BLaER1 (cell line): ENCODE measurements around the gene TMEM33.
"Not testable (repeated sequence)": the region's sequence is repeated elsewhere in the genome, so short reads cannot be mapped to it uniquely, and the experiment has no call there.

Experiments used
- H3K27ac ChIP-seq: shearing (Covaris generic); formaldehyde crosslinking; 2 replicates; pipeline ENCODE4 v1.8.1; 2022
- H3K27me3 ChIP-seq: shearing (Covaris generic); formaldehyde crosslinking; 2 replicates; pipeline ENCODE4 v1.8.1; 2022
- H3K36me3 ChIP-seq: shearing (Covaris generic); formaldehyde crosslinking; 2 replicates; pipeline ENCODE4 v1.8.1; 2022
- H3K4me1 ChIP-seq: shearing (Covaris generic); formaldehyde crosslinking; 2 replicates; pipeline ENCODE4 v1.8.1; 2022
- H3K4me2 ChIP-seq: shearing (Covaris generic); formaldehyde crosslinking; 2 replicates; pipeline ENCODE4 v1.8.1; 2022
- H3K4me3 ChIP-seq: shearing (Covaris generic); formaldehyde crosslinking; 2 replicates; pipeline ENCODE4 v1.8.1; 2022
- H3K9ac ChIP-seq: shearing (Covaris generic); formaldehyde crosslinking; 2 replicates; pipeline ENCODE4 v1.8.1; 2022
- H3K9me3 ChIP-seq: shearing (Covaris generic); formaldehyde crosslinking; 2 replicates; pipeline ENCODE4 v1.8.1; 2022
- H4K20me1 ChIP-seq: shearing (Covaris generic); formaldehyde crosslinking; 2 replicates; pipeline ENCODE4 v1.8.1; 2022
- Cebpa-rat ChIP-seq: shearing (Covaris generic); IDR thresholded peaks from 2 replicates; pipeline ENCODE4 v1.8.1; 2022

Gene TMEM33

DNA sequence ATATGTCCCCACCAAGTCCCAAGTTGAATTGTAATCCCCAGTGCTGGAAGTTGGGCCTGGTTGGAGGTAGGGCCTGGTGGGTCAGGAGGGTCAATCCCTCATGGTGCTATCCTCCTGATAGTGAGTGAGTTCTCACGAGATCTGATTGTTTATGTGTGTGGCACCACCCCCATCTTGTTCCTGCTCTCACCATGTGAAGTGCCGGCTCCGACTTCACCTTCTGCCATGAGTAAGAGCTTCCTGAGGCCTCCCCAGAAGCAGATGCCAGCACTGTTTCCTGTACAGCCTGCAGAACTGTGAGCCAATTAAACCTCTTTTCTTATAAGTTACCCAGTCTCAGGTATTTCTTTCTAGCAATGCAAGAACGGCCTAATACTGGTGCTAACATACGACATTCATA is 22.7 kb upstream of the TMEM33 start:
- no peak overlapping the region for H3K4me2 ChIP-seq
- H3K36me3 ChIP-seq = no peaks in the 10 kb centered on the region
- no peak overlapping the region for H3K27ac ChIP-seq
- H3K9ac ChIP-seq = no peak overlapping the region
- no peak for TF ChIP-seq Cebpa-rat
- H3K4me3 ChIP-seq = no peak overlapping the region
- no peaks in the 10 kb centered on the region for H4K20me1 ChIP-seq
- H3K4me1 ChIP-seq = no peaks in the 10 kb centered on the region
- H3K27me3 ChIP-seq = no peaks in the 10 kb centered on the region
- H3K9me3 ChIP-seq = no peaks in the 10 kb centered on the region

DNA sequence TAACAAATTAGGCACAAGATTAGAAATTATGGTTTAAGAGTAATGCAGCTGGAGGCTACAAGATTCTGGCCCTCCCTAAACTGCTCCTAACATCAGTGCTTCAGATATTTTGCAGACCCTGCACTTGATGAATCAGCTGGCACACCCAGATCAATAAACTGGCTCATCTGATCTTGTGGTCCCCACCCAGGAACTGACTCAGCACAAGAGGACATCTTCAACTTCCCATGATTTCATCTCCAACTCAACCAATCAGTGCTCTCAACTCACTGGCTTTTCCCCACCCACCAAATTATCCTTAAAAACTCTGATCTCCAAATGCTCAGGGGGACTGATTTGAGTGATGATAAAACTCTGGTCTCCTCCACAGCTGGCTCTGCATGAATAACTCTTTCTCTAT is 21.7 kb upstream of the TMEM33 start:
- Histone ChIP-seq H3K4me2 (no peak overlapping the region), H3K9ac (no peak overlapping the region), H3K4me1 (no peaks in the 10 kb centered on the region), H3K9me3 (no peaks in the 10 kb centered on the region), H3K36me3 (no peaks in the 10 kb centered on the region), H3K4me3 (no peak overlapping the region), H4K20me1 (no peaks in the 10 kb centered on the region), H3K27ac (no peak overlapping the region), H3K27me3 (no peaks in the 10 kb centered on the region)
- no peak for TF ChIP-seq Cebpa-rat

DNA sequence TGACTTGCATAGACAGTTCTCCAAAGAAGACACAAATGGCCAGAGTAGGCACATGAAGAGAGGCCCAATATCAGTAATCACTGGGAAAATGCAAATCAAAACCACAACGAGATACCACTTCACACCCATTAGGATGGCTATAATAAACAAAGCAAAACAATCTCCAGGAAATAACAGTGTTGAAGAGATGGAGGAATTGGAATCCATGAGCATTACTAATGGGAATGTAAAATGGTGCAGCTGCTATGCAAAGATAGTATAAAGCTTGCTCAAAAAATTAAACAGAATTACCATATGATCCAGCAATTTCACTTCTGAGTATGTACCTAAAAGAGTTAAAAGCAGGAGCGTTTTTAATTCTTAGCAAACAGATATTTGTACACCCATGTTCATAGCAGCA is 17.0 kb upstream of the TMEM33 start:
- no peaks in the 10 kb centered on the region for H4K20me1 ChIP-seq
- no peak overlapping the region for H3K9ac ChIP-seq
- no peaks in the 10 kb centered on the region for H3K4me1 ChIP-seq
- no peaks in the 10 kb centered on the region for H3K36me3 ChIP-seq
- no peaks in the 10 kb centered on the region for H3K27me3 ChIP-seq
- no peak overlapping the region for H3K27ac ChIP-seq
- no peak overlapping the region for H3K4me2 ChIP-seq
- H3K4me3 ChIP-seq = no peak overlapping the region
- peaks cover 30% of the 10 kb centered on the region for H3K9me3 ChIP-seq
- no peak for TF ChIP-seq Cebpa-rat

DNA sequence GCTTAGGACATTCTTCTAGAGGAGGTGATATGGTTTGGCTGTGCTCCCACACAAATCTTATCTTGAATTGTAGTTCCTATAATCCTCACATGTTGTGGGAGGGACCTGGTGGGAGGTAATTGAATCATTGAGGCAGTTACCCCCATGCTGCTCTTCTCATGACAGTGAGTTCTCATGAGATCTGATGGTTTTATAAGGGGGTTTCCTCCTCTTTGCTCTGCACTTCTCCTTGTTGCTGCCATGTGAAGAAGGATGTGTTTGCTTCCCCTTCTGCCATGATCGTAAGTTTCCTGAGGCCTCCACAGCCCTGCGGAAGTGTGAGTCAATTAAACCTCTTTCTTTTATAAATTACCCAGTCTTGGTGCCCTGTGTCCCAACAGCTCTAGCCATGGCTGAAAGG is 14.8 kb upstream of the TMEM33 start:
- not testable (repeated sequence) for H3K27ac ChIP-seq, H3K4me2 ChIP-seq, H3K36me3 ChIP-seq, H3K27me3 ChIP-seq, H4K20me1 ChIP-seq, H3K4me3 ChIP-seq, H3K9ac ChIP-seq, H3K4me1 ChIP-seq
- H3K9me3 ChIP-seq = peaks cover 34% of the 10 kb centered on the region

DNA sequence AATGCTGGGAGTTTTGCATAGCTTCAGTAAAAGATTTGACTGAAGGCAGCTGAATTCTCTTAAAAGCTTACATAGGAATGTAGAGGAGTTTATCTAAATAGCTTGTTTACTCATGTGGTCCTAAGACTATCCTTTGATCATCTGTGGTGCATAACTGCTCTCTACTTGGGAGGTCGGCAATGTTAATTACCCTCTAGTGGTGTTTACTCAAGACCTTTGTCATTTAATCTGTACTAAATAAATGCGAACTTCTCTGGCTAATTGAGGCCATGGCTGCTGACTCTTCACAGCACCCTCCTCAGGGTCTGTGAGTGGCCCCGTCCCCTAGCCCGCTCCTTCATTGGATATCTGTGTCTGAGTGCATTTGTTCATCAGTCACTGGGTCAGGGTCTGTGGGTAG is 13.8 kb upstream of the TMEM33 start:
- Histone ChIP-seq H3K4me1 (no peaks in the 10 kb centered on the region), H3K36me3 (no peaks in the 10 kb centered on the region), H4K20me1 (no peaks in the 10 kb centered on the region), H3K9ac (no peak overlapping the region), H3K27ac (no peak overlapping the region), H3K4me3 (no peak overlapping the region), H3K4me2 (no peak overlapping the region), H3K9me3 (peaks cover 34% of the 10 kb centered on the region), H3K27me3 (no peaks in the 10 kb centered on the region)
- TF ChIP-seq Cebpa-rat = no peak

DNA sequence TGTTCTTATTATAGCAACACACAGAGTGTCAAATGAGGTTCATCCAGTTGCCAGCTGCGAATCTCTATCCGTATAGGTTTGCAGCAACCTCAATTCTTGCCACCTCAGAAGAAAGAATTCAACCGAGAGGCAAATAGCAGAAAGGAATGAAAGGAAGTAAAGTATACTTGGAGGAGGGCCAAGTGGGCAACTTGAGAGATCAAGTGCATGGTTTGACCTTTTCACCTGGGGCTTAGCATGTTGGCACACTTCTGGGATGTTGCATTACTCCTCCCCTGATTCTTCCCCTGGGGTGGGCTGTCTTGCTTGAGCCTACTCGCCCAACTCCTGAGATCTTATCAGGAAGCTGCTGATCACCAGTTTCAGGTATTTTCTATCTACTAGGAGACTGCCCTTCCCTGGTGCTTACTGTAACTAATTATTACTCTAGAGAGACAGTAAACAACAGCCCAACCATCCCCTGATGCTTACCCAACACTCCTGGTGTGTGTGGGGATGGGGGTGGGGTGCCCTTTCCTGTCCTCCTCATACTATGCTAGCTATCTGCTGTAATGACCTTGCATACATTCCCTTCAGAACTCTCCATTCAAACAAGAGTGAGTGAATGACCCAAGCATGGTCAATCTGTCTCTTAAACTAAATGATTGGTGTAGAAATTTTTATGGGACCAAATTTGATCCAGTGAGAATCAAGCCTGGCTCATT is 7.3 kb upstream of the TMEM33 start:
- no peak for TF ChIP-seq Cebpa-rat
- Histone ChIP-seq H4K20me1 (no peaks in the 10 kb centered on the region), H3K27me3 (no peaks in the 10 kb centered on the region), H3K9me3 (peaks cover 7% of the 10 kb centered on the region; the same call in 1 of the 2 replicates), H3K27ac (no peak overlapping the region), H3K4me3 (no peak overlapping the region), H3K4me2 (no peak overlapping the region), H3K9ac (no peak overlapping the region), H3K36me3 (no peaks in the 10 kb centered on the region), H3K4me1 (no peaks in the 10 kb centered on the region)

DNA sequence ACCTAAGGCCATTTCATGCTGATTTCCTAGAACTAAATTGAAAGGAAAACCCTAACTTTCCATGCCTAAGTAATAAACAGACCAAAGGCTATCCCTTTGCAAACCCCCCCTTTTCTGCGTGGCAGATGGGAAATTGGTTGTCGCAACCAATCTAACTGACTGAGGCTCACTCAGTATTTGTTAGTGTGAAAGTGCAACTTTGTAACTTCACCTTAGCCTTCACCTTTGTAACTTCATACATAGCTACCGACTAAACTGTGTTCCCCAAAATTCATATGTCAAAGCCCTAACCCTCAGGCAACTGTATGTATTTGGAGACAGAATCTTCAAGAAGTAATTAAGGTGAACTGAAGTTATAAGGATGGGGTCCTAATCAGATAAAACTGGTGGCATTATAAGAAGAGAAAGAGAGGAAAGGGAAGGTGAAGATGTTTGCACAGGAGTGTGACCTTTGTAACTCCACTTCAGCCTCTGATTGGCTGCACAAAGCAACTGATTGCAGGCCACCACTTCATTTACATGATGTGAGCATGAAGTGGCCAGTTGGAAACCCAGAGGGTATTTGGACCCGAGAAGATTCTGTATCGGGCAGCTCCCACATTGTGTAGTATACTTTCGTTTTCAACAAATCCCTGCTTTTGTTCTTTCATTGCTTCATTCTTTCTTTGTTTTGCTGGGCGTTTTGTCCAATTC is 4.9 kb upstream of the TMEM33 start:
- no peak overlapping the region for H3K4me3 ChIP-seq
- H3K4me1 ChIP-seq = 0 out of 2 replicates have a peak, but pooled peaks cover 6% of the 10 kb centered on the region
- H4K20me1 ChIP-seq = no peaks in the 10 kb centered on the region
- no peak overlapping the region for H3K27ac ChIP-seq
- no peak overlapping the region for H3K4me2 ChIP-seq
- TF ChIP-seq Cebpa-rat = no peak
- no peaks in the 10 kb centered on the region for H3K36me3 ChIP-seq
- H3K27me3 ChIP-seq = no peaks in the 10 kb centered on the region
- H3K9me3 ChIP-seq = no peaks in the 10 kb centered on the region
- H3K9ac ChIP-seq = no peak overlapping the region

DNA sequence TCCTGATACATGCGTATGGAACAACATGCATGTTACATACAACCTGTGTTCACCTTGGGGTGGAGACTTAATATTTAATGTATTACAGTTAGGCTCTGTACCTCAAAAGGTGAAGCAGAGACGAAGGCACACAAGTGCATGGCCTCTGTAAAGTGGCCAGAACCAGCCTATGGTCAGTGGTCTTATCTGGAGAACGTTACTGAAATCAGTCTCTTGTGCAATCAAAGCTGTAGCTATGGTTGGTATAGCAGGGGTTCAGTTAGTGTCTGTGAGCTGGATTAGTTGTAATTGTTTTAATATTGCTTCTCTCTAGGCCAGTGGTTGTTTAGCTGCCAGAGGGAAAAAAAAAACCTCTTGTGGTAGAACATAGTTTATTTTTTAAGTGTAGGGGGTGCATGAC is 2.2 kb upstream of the TMEM33 start:
- peaks cover 27% of the 10 kb centered on the region for H3K4me1 ChIP-seq
- no peak overlapping the region for H3K9ac ChIP-seq
- no peaks in the 10 kb centered on the region for H3K36me3 ChIP-seq
- H3K4me2 ChIP-seq = no peak overlapping the region
- no peak for TF ChIP-seq Cebpa-rat
- no peaks in the 10 kb centered on the region for H3K9me3 ChIP-seq
- peaks cover 26% of the 10 kb centered on the region for H4K20me1 ChIP-seq
- no peak overlapping the region for H3K4me3 ChIP-seq
- no peaks in the 10 kb centered on the region for H3K27me3 ChIP-seq
- no peak overlapping the region for H3K27ac ChIP-seq

DNA sequence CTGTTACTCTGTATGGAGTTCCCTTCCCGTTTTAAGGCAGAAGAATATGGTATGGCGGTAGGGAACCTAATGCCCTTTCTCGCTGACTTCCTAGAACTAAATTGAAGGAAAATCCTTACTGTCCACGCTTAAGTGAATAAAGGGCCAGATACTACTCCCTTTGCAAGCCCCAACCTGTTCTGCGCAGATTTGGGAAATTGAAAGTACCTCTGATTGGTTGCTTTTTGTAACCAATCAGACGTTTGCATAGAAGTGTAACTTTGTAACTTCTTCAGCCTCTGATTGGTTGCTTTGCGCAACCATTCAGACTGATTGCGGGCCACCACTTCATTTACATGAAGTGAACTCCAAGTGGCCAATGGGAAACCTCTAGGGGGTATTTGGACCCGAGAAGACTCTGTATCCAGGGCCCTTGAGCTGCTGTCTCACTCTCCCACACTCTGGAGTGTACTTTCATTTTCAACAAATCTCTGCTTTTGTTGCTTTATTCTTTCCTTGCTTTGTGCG is 1.2 kb upstream of the TMEM33 start:
- peaks cover 36% of the 10 kb centered on the region for H4K20me1 ChIP-seq
- H3K9me3 ChIP-seq = no peaks in the 10 kb centered on the region
- no peak overlapping the region for H3K9ac ChIP-seq
- no peak overlapping the region for H3K4me2 ChIP-seq
- no peak overlapping the region for H3K27ac ChIP-seq
- H3K36me3 ChIP-seq = peaks cover 3% of the 10 kb centered on the region
- no peak for TF ChIP-seq Cebpa-rat
- H3K4me1 ChIP-seq = peaks cover 28% of the 10 kb centered on the region
- no peak overlapping the region for H3K4me3 ChIP-seq
- no peaks in the 10 kb centered on the region for H3K27me3 ChIP-seq

DNA sequence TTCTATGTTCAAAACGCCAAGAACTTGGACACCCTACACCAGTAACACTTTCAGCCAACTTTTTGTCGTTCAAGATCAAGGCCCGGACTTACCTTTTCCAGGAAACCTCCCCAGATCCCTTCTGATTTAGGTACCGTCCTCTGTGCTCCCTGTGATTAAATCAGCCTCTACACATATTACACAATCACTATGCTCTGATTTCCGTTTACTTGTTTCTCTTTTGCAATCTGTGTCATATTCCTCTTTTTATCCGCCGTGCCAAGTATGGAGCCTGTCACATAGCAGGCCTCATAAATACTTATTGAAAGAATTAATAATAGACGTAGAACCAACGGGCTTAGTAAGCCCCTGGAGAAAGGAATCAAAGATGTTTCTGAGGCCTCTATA is 722 bp upstream of the TMEM33 start:
- peaks cover 28% of the 10 kb centered on the region for H3K4me1 ChIP-seq
- H3K27me3 ChIP-seq = no peaks in the 10 kb centered on the region
- peaks cover 39% of the 10 kb centered on the region for H4K20me1 ChIP-seq
- no peak overlapping the region for H3K9ac ChIP-seq
- H3K9me3 ChIP-seq = no peaks in the 10 kb centered on the region
- H3K4me3 ChIP-seq = peak overlapping the region; percentile 85
- peak; percentile 58 for TF ChIP-seq Cebpa-rat
- no peak overlapping the region for H3K27ac ChIP-seq
- H3K36me3 ChIP-seq = peaks cover 8% of the 10 kb centered on the region
- H3K4me2 ChIP-seq = peak overlapping the region; percentile 70
